Lung (tissue), 12 donors: ENCODE data around the gene CPEB4. TPM values are rescaled to one million over a fixed set of nuclear protein-coding genes. Genes with fewer than 3 reads are reported as not detected.
A peak's percentile ranks its signal among the peaks of the same experiment; 100 is the strongest.

Source experiments
- ATAC-seq: fragments of 200-7000 bp; cut with Tn5 transposase; one replicate; pipeline ENCODE4 v1.9.1; 2020; ENCODE audit warnings: moderate number of reproducible peaks; ENCODE audit not compliant: insufficient read depth, low FRiP score
- DNase-seq, 3 donors: peaks; one replicate each; pipeline ENCODE4 v3.0.0-alpha.2; 2013 to 2017
- H3K27ac ChIP-seq, 2 donors: one replicate each; pipeline ENCODE4 v1.5.1; 2013; ENCODE audit warnings: mild to moderate bottlenecking in 2 of 2, moderate library complexity in 2 of 2, control low read depth in 1 of 2, inconsistent platforms in 1 of 2, low read depth in 1 of 2, low read length in 1 of 2
- H3K27me3 ChIP-seq, 3 donors: one replicate each; pipeline ENCODE4 v1.5.1; 2013; ENCODE audit warnings: low read length in 2 of 3; ENCODE audit not compliant: control insufficient read depth in 3 of 3, insufficient read depth in 3 of 3
- H3K36me3 ChIP-seq, 4 donors: one replicate each; pipeline ENCODE4 v1.5.1; 2013; ENCODE audit warnings: low read length in 4 of 4, mild to moderate bottlenecking in 1 of 4, moderate library complexity in 1 of 4; ENCODE audit not compliant: control insufficient read depth in 4 of 4, insufficient read depth in 4 of 4
- H3K4me1 ChIP-seq, 5 donors: one replicate each; pipeline ENCODE4 v1.5.1; 2013; ENCODE audit warnings: low read length in 5 of 5, mild to moderate bottlenecking in 2 of 5, moderate library complexity in 1 of 5; ENCODE audit not compliant: control insufficient read depth in 5 of 5, insufficient read depth in 5 of 5
- H3K4me3 ChIP-seq: one replicate; pipeline ENCODE4 v1.5.1; 2013; ENCODE audit warnings: mild to moderate bottlenecking, control low read depth, moderate library complexity
- H3K9ac ChIP-seq, 2 donors: one replicate each; pipeline ENCODE4 v1.5.1; 2013; ENCODE audit warnings: low read length in 2 of 2, control low read depth in 1 of 2; ENCODE audit not compliant: insufficient read depth in 1 of 2
- H3K9me3 ChIP-seq, 4 donors: one replicate each; pipeline ENCODE4 v1.5.1; 2013; ENCODE audit warnings: low read length in 3 of 4, mild to moderate bottlenecking in 1 of 4, moderate library complexity in 1 of 4; ENCODE audit not compliant: control insufficient read depth in 4 of 4, insufficient read depth in 3 of 4
- WGBS, 2 donors: extraction: QIAGEN DNeasy Blood & Tissue Kit; methylation state at CpG; one replicate each; pipeline ENCODE4 v1.1.7; 2013; 5-methylcytosine and 5-hydroxymethylcytosine counted together
- polyA plus RNA-seq, 2 donors: library from polyadenylated mRNA; stranded (reverse); fragments of 200-250 nt; gene quantifications; one replicate each; pipeline ENCODE4 v1.2.1, GENCODE V29; 2013
- total RNA-seq, 2 donors: library from RNA; depleted of rRNA in 1 of 2; stranded (reverse); fragments of >200 nt in 1 of 2; gene quantifications; one replicate each; pipeline ENCODE4 v1.2.1, GENCODE V29; 2014 to 2021
- TF ChIP-seq, protein P1 (sequence below): IDR thresholded peaks from 2 replicates; pipeline ENCODE4 v1.5.1; 2012; ENCODE audit warnings: mild to moderate bottlenecking; ENCODE audit errors: control extremely low read depth, extremely low read depth
- donor health status: control.
- donor health status: control.
- donor health status: Bipolar disorder and iron deficiency.
- donor health status: healthy.
- donor health status: DM: yes; HTN: yes; CAD: no.

The CPEB4 gene
- total and polyA plus RNA-seq, 4 donors, result 9.1 to 62.2 (median 39.1) TPM

DNA sequence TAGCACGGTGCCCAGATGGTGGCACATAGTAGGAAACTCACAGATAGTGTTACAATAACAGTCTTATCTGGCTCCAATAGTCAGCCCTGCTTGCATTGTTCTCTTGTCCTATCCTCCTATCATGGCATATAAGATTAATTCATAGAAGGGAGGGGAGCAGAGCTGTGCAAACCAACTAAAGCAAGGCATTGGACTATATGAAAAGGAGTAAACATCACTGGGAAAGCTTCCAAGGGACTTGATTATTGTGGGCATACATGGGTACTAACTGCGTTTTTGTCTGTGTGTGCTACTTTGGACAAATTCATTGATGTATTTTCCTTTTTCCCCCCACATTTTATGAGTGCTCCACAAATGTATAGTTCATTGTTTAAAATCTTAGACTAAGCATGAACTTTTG lies 57.0 kb downstream of the CPEB4 start:
- Histone ChIP-seq H3K9me3 (no peaks in the 10 kb centered on the region), H3K4me3 (no peak overlapping the region), H3K4me1 (peaks cover 7 to 34% (median 19%) of the 10 kb centered on the region in 5 donors), H3K27ac (no peak overlapping the region), H3K36me3 (peaks cover 11 to 40% (median 16%) of the 10 kb centered on the region in 4 donors), H3K9ac (no peak overlapping the region), H3K27me3 (no peaks in the 10 kb centered on the region)
- TF ChIP-seq, protein P1, sequence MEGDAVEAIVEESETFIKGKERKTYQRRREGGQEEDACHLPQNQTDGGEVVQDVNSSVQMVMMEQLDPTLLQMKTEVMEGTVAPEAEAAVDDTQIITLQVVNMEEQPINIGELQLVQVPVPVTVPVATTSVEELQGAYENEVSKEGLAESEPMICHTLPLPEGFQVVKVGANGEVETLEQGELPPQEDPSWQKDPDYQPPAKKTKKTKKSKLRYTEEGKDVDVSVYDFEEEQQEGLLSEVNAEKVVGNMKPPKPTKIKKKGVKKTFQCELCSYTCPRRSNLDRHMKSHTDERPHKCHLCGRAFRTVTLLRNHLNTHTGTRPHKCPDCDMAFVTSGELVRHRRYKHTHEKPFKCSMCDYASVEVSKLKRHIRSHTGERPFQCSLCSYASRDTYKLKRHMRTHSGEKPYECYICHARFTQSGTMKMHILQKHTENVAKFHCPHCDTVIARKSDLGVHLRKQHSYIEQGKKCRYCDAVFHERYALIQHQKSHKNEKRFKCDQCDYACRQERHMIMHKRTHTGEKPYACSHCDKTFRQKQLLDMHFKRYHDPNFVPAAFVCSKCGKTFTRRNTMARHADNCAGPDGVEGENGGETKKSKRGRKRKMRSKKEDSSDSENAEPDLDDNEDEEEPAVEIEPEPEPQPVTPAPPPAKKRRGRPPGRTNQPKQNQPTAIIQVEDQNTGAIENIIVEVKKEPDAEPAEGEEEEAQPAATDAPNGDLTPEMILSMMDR, result no peak
- ATAC-seq, result no peak
- no peak for DNase-seq
- 63 to 74% methylated on average over 2 of the region's 2 CpGs for WGBS, 2 donors

DNA sequence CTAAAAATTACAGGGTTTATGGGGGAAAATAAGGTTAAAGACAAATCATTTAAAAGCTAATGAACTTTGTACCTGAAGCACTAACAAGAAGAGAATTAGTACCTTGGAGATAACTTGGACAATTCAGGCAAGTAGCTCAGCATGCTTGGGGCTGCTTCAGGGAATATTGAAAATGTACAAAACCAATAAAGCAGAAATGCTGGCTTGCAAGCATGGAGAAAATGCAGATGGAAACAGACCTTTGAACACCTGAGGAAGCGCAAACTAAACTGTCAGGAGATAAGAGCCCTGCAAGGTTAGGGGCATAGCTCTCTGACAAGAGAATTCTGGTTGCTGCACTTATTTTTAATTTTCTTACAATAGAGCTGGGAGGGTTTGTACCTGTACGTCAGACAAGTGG lies 58.2 kb downstream of the CPEB4 start:
- TF ChIP-seq, protein P1, result no peak
- Histone ChIP-seq H3K27ac (no peak overlapping the region), H3K36me3 (peaks cover 13 to 46% (median 23%) of the 10 kb centered on the region in 4 donors), H3K9ac (no peak overlapping the region), H3K9me3 (no peaks in the 10 kb centered on the region), H3K4me1 (peaks cover 7 to 23% (median 19%) of the 10 kb centered on the region in 5 donors), H3K27me3 (no peaks in the 10 kb centered on the region), H3K4me3 (no peak overlapping the region)
- WGBS, 2 donors, result 95 to 96% methylated on average over 2 of the region's 2 CpGs
- DNase-seq, result no peak
- ATAC-seq, result no peak

DNA sequence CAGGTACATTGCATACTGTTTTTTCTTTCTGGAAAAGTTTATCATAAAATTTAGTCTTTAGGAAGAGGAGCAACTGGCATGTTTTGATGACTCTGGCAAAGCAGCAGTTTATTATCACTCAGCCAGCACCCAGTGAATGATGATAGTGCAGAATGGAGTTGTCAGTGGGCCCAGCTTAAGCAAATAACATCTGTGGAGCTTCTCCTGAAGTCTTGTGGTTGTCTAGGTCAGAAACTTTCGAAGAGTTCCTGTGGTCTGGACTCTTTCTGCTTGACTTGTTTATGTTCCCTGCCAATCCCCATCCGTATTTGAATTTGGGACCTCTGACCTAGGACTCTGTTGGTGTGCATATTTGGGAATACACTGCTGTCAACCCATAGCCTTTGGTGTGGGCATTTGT lies 62.7 kb downstream of the CPEB4 start:
- Histone ChIP-seq H3K9ac (no peak overlapping the region), H3K27me3 (no peaks in the 10 kb centered on the region), H3K4me1 (peaks cover 0 to 7% (median 0%) of the 10 kb centered on the region in 5 donors), H3K4me3 (no peak overlapping the region), H3K9me3 (no peaks in the 10 kb centered on the region), H3K36me3 (peaks cover 23 to 50% (median 47%) of the 10 kb centered on the region in 4 donors), H3K27ac (no peak overlapping the region)
- no peak for DNase-seq
- no peak for ATAC-seq
- TF ChIP-seq, protein P1, result no peak
- WGBS, 2 donors, result 87 to 95% methylated on average over 2 of the region's 2 CpGs

DNA sequence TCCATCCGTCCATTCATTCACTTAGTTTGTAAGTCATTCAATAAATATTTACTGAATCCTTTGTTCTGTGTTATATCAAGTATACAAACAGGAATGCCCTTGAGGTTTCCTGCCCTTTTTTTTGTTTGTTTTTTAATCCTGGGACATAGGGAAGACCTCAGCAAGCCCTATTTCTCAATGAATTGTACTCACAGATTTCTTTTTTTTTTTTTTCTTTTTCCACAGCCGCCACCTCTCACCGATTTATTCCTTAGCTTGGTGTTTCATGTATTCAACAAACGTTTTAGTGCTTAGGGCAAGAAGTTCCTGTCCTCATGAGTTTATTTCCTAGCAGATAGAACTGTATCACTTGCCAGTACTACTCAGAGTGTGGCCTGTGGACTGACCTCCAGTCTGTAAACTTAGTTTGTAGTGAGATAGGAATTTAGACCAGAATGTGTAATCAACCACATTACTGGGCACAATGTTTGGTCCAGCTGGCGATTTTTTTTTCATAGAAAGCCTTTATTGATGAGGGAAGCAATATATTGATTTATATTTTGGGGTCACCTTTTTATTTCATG lies 65.5 kb downstream of the CPEB4 start:
- DNase-seq (no peak), ATAC-seq (no peak)
- 62 to 82% methylated on average over 5 of the region's 5 CpGs for WGBS, 2 donors
- peaks cover 19 to 44% (median 41%) of the 10 kb centered on the region in 4 donors for H3K36me3 ChIP-seq
- no peak overlapping the region for H3K4me3 ChIP-seq
- H3K9ac ChIP-seq, result no peak overlapping the region
- no peaks in the 10 kb centered on the region for H3K27me3 ChIP-seq
- TF ChIP-seq, protein P1, result no peak
- no peaks in the 10 kb centered on the region for H3K9me3 ChIP-seq
- H3K4me1 ChIP-seq, result peaks cover 0 to 11% (median 0%) of the 10 kb centered on the region in 5 donors
- peak overlapping the region in 1 of 2 donors; percentile 84 for H3K27ac ChIP-seq
